Chondrocyte (in vitro differentiated cells): Measurements from ENCODE around the gene MAP4K1. TPM values are rescaled to one million over a fixed set of nuclear protein-coding genes. Genes with fewer than 3 reads are reported as not detected.

Experiments
- DNase-seq: peaks from one replicate; pipeline ENCODE4 v3.0.0; 2021; ENCODE audit warnings: mixed read lengths, low spot score
- H3K27ac Mint-ChIP-seq: one replicate; pipeline ENCODE4 v1.8.0; 2021; ENCODE audit warnings: mild to moderate bottlenecking, moderate library complexity, mixed read lengths; ENCODE audit not compliant: unreplicated experiment
- H3K27me3 Mint-ChIP-seq: 2 replicates; pipeline ENCODE4 v1.8.0; 2021; ENCODE audit warnings: low read depth, mixed read lengths
- H3K36me3 Mint-ChIP-seq: 2 replicates; pipeline ENCODE4 v1.8.0; 2021; ENCODE audit warnings: low read depth, mixed read lengths
- H3K4me1 Mint-ChIP-seq: 2 replicates; pipeline ENCODE4 v1.8.0; 2021; ENCODE audit warnings: low read depth, mild to moderate bottlenecking, mixed read lengths
- H3K4me3 Mint-ChIP-seq: one replicate; pipeline ENCODE4 v1.8.0; 2021; ENCODE audit warnings: mild to moderate bottlenecking, moderate library complexity, mixed read lengths; ENCODE audit not compliant: unreplicated experiment
- H3K9me3 Mint-ChIP-seq: 2 replicates; pipeline ENCODE4 v1.8.0; 2021; ENCODE audit warnings: low read depth, mixed read lengths
- total RNA-seq: library from RNA; stranded (reverse); gene quantifications from 3 replicates; pipeline ENCODE4 v1.2.1, GENCODE V29; 2021
- TF ChIP-seq, protein P1 (sequence below): fragments of 200-600 bp; sonication (generic); IDR thresholded peaks from 2 replicates; pipeline ENCODE4 v1.5.0; 2021; ENCODE audit warnings: antibody characterized with exemption, mild to moderate bottlenecking, moderate library complexity

Gene MAP4K1
- total RNA-seq, 1 donor from 2014 or later: 1.4 TPM

DNA sequence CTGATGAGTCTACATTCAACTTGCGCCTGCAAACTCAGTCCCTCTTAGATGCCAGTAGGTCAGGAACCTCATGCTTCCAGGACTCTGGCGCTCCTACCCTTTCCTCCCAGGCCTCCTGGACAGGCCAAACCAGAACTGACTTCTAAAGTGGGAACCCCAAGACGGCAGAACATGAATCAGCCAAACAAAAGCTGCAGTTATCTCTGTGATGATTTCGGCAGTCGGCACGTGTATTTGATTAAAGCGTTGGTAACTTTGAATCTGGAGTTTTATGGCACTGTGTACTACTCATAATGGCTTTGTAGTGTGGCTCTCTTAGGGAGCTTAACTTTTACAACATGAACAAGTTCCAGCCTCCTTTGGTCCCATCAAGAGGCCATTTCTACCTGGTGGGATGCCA lies 43.4 kb upstream of the MAP4K1 start:
- peak overlapping the region; percentile 99 for H3K27ac Mint-ChIP-seq
- H3K4me1 Mint-ChIP-seq: peaks cover 98% of the 10 kb centered on the region
- TF ChIP-seq, protein P1, sequence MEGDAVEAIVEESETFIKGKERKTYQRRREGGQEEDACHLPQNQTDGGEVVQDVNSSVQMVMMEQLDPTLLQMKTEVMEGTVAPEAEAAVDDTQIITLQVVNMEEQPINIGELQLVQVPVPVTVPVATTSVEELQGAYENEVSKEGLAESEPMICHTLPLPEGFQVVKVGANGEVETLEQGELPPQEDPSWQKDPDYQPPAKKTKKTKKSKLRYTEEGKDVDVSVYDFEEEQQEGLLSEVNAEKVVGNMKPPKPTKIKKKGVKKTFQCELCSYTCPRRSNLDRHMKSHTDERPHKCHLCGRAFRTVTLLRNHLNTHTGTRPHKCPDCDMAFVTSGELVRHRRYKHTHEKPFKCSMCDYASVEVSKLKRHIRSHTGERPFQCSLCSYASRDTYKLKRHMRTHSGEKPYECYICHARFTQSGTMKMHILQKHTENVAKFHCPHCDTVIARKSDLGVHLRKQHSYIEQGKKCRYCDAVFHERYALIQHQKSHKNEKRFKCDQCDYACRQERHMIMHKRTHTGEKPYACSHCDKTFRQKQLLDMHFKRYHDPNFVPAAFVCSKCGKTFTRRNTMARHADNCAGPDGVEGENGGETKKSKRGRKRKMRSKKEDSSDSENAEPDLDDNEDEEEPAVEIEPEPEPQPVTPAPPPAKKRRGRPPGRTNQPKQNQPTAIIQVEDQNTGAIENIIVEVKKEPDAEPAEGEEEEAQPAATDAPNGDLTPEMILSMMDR: no peak
- H3K4me3 Mint-ChIP-seq: no peak overlapping the region
- no peak for DNase-seq
- H3K36me3 Mint-ChIP-seq: peaks cover 12% of the 10 kb centered on the region
- H3K9me3 Mint-ChIP-seq: no peaks in the 10 kb centered on the region
- no peaks in the 10 kb centered on the region for H3K27me3 Mint-ChIP-seq

DNA sequence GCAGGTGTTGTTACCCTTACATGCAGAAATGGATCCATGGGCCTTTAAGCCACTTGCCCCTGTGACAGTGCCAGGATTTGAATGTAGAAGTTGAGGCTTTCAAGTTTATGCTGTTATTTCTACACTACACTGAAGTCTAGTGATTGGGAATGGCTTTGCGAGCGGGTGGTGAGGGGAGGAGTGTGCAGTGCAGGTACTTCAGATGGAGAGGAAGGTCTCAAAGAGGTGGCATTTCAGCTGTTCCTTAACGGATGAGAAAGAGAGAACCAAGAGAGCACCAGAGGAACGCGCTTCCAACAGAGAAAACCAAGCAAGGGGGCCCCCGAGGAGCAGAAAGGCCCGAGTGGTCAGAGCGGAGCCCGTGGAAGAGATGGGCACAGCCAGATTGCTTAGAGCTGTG lies 43.0 kb upstream of the MAP4K1 start:
- peaks cover 14% of the 10 kb centered on the region for H3K36me3 Mint-ChIP-seq
- peak overlapping the region; percentile 99 for H3K27ac Mint-ChIP-seq
- no peak overlapping the region for H3K4me3 Mint-ChIP-seq
- H3K27me3 Mint-ChIP-seq: no peaks in the 10 kb centered on the region
- no peaks in the 10 kb centered on the region for H3K9me3 Mint-ChIP-seq
- no peak for DNase-seq
- TF ChIP-seq, protein P1: no peak
- peaks cover 98% of the 10 kb centered on the region for H3K4me1 Mint-ChIP-seq

DNA sequence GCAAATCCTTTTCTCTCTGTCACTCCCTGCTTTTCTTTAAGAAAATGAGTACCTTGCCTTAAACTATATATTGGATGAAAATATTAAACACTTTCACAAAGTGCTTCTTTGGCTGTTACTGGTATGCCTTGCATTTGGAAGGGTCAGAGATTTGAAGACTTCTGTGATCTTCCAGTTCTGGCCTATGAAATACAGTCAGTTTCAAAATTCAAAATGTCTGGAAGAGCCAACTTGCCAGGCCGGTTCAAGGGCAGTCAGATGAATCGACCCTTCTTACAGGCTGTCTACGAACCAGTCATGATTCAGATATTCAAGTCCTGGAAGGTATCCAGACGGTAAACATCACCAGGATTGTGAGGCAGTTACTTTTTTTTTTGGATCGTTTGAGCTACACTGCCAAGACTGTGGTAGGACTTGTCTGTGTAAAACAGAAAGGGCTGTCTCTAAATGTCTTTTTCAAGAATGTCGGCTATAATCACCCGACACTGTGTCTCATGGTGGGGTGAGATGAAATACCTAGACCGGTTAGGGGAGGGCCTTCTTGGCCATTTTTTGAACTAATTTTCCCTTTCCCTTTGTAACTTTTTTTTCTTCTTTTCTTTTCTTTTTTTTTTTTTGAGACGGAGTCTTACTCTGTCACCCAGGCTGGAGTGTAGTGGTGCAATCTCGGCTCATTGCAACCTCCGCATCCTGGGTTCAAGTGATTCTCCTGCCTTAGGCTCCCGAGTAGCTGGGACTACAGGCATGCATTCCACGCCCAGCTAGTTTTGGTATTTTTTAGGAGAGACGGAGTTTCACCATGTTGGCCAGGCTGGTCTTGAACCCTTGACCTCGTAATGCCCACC lies 40.9 kb upstream of the MAP4K1 start:
- H3K4me3 Mint-ChIP-seq: peak overlapping the region; percentile 54
- no peak for DNase-seq
- H3K9me3 Mint-ChIP-seq: no peaks in the 10 kb centered on the region
- TF ChIP-seq, protein P1: no peak
- no peaks in the 10 kb centered on the region for H3K27me3 Mint-ChIP-seq
- peaks cover 98% of the 10 kb centered on the region for H3K4me1 Mint-ChIP-seq
- H3K36me3 Mint-ChIP-seq: peaks cover 15% of the 10 kb centered on the region
- H3K27ac Mint-ChIP-seq: peak overlapping the region; percentile 99

DNA sequence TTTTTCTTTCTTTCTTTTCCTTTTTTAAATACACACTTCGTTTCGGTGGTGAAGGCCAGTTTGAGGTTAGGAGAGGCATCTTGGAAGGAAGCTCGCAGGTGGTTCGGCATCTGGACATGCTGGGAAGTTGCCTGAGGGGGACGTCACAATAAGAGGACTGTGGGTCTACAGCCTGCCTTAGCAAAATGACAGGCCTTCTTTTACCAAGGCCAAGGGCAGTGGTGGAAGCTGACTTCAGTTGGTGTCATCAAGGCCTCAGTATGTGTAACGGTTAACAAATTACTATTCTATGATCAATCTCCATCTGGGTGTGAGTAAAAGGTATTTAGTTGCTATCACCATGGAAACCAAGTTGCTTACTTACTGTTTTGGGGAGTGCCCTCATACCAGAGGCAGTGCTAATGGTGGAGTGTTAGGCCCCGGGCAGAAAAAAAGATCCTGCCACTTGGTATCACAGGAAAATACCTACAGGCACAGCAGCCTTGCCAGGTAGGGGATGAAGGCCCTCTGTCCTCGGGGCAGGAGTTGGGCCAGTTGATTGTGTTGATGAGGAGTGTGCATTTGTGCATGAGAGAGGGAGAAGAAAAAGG lies 40.0 kb upstream of the MAP4K1 start:
- no peak for DNase-seq
- TF ChIP-seq, protein P1: no peak
- H3K27me3 Mint-ChIP-seq: no peaks in the 10 kb centered on the region
- H3K27ac Mint-ChIP-seq: peak overlapping the region; percentile 99
- peak overlapping the region; percentile 50 for H3K4me3 Mint-ChIP-seq
- peaks cover 98% of the 10 kb centered on the region for H3K4me1 Mint-ChIP-seq
- H3K36me3 Mint-ChIP-seq: peaks cover 13% of the 10 kb centered on the region
- no peaks in the 10 kb centered on the region for H3K9me3 Mint-ChIP-seq

DNA sequence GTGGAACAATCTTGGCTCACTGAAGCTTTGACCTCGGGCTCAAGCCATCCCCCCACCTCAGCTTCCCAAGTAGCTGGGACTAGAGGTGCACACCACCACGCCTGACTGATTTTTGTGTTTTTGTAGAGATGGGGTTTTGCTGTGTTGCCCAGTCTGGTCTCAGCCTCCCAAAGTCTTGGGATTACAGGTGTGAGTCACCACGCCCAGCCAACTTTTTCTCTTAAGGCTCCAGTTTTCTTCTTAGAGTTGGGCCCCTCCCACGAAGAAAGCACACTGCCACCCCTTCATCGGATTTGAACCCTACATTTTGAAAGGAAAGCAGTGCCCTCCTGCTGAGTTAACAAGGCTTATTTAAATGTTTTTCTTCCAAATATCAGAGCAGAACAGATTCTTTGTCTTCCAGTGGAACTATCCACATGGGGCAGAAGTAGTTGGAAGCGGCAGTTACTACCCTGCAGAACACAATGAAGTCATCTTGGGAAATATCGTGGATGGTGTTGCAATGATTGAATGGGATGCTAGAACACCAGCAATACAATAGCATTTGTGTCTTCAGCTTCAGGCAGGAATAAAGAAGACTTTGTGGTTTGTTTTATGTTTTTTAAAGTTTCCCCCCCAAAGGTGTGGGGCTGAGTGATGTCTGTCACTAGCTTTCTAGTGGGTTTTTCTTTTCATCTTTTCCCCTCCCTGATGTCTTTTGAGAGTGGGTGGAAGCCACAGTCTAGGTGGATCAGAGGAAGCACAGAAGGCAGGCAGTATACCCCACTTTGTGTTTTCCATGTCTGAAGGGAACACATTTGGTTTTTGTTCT lies 38.6 kb upstream of the MAP4K1 start:
- DNase-seq: no peak
- H3K27me3 Mint-ChIP-seq: no peaks in the 10 kb centered on the region
- H3K4me3 Mint-ChIP-seq: peak overlapping the region; percentile 36
- peaks cover 100% of the 10 kb centered on the region for H3K4me1 Mint-ChIP-seq
- H3K36me3 Mint-ChIP-seq: peaks cover 13% of the 10 kb centered on the region
- no peaks in the 10 kb centered on the region for H3K9me3 Mint-ChIP-seq
- H3K27ac Mint-ChIP-seq: peak overlapping the region; percentile 99
- TF ChIP-seq, protein P1: peak; percentile 8
